ENCODE results near the gene GBE1. TPM values are rescaled to one million over a fixed set of nuclear protein-coding genes. Genes with fewer than 3 reads are reported as not detected.

GBE1 gene
- total RNA-seq, 2 donors from 2014 or later: 60.1 to 67.1 TPM

GRCh38 chr3:81674690-81675089 lies 86.8 kb downstream of the GBE1 start:
- DNase-seq (ENCODE audit: low spot score) (no peak), ATAC-seq (ENCODE audit: insufficient number of reproducible peaks, low FRiP score, low read depth) (no peak)
- Histone ChIP-seq H3K4me3 (no peak overlapping the region), H3K27me3 (replicated peaks; ENCODE audit: insufficient read depth) (no peaks in the 10 kb centered on the region), H3K27ac (no peak overlapping the region), H3K4me1 (ENCODE audit: control insufficient read depth in 1 of 2, low read depth in 2 of 2) (peaks cover 0 to 3% of the 10 kb centered on the region in 2 donors), H3K36me3 (no peaks in the 10 kb centered on the region), H3K9me3 (no peaks in the 10 kb centered on the region)
- no peak for TF ChIP-seq CTCF (IDR thresholded peaks at IDR 0.05)

GRCh38 chr3:81668283-81668682 lies 93.2 kb downstream of the GBE1 start:
- Histone ChIP-seq H3K4me1 (ENCODE audit: control insufficient read depth in 1 of 2, low read depth in 2 of 2) (peaks cover 6 to 7% of the 10 kb centered on the region in 2 donors), H3K4me3 (no peak overlapping the region), H3K27ac (no peak overlapping the region), H3K27me3 (replicated peaks; ENCODE audit: insufficient read depth) (no peaks in the 10 kb centered on the region), H3K36me3 (no peaks in the 10 kb centered on the region), H3K9me3 (no peaks in the 10 kb centered on the region)
- no peak for TF ChIP-seq CTCF (IDR thresholded peaks at IDR 0.05)
- ATAC-seq (ENCODE audit: insufficient number of reproducible peaks, low FRiP score, low read depth): no peak
- no peak for DNase-seq (ENCODE audit: low spot score)

- ATAC-seq (ENCODE audit: insufficient number of reproducible peaks, low FRiP score, low read depth): no peak
- peak; percentile 58 for TF ChIP-seq CTCF (IDR thresholded peaks at IDR 0.05)
Measured at GRCh38 chr3:81666502-81667121, 94.8 kb downstream of the GBE1 start.

GRCh38 chr3:81663114-81663513 lies 98.3 kb downstream of the GBE1 start:
- no peak for ATAC-seq (ENCODE audit: insufficient number of reproducible peaks, low FRiP score, low read depth)
- TF ChIP-seq CTCF (IDR thresholded peaks at IDR 0.05): no peak

More at GRCh38 chr3:81666502-81667121, 94.8 kb downstream of the GBE1 start:
- H3K36me3 ChIP-seq: no peaks in the 10 kb centered on the region
- H3K4me1 ChIP-seq (ENCODE audit: control insufficient read depth in 1 of 2, low read depth in 2 of 2): peaks cover 6 to 7% of the 10 kb centered on the region in 2 donors
- DNase-seq (ENCODE audit: low spot score): no peak
- no peaks in the 10 kb centered on the region for H3K9me3 ChIP-seq
- no peak overlapping the region for H3K27ac ChIP-seq
- no peak overlapping the region for H3K4me3 ChIP-seq
- H3K27me3 ChIP-seq (replicated peaks; ENCODE audit: insufficient read depth): no peaks in the 10 kb centered on the region

GRCh38 chr3:81660036-81660435 lies 101.4 kb downstream of the GBE1 start:
- TF ChIP-seq CTCF (IDR thresholded peaks at IDR 0.05): no peak
- H3K9me3 ChIP-seq: no peaks in the 10 kb centered on the region
- peaks cover 0 to 3% of the 10 kb centered on the region in 2 donors for H3K4me1 ChIP-seq (ENCODE audit: control insufficient read depth in 1 of 2, low read depth in 2 of 2)
- no peaks in the 10 kb centered on the region for H3K27me3 ChIP-seq (replicated peaks; ENCODE audit: insufficient read depth)
- H3K4me3 ChIP-seq: no peak overlapping the region
- no peaks in the 10 kb centered on the region for H3K36me3 ChIP-seq
- H3K27ac ChIP-seq: no peak overlapping the region
- DNase-seq (ENCODE audit: low spot score) (no peak), ATAC-seq (ENCODE audit: insufficient number of reproducible peaks, low FRiP score, low read depth) (no peak)

More at GRCh38 chr3:81663114-81663513, 98.3 kb downstream of the GBE1 start:
- Histone ChIP-seq H3K4me1 (ENCODE audit: control insufficient read depth in 1 of 2, low read depth in 2 of 2) (peaks cover 0 to 3% of the 10 kb centered on the region in 2 donors), H3K27me3 (replicated peaks; ENCODE audit: insufficient read depth) (no peaks in the 10 kb centered on the region), H3K9me3 (no peaks in the 10 kb centered on the region), H3K4me3 (no peak overlapping the region), H3K36me3 (no peaks in the 10 kb centered on the region), H3K27ac (no peak overlapping the region)
- DNase-seq (ENCODE audit: low spot score): no peak
